NCI-H1105 (cell line): ENCODE results near the gene DHRS3.

Source experiments
- DNase-seq: peaks from one replicate; lab custom pipeline; 2025; lab: John Stamatoyannopoulos, UW

DHRS3 gene

GRCh38 chr1:12552951-12553921, 64.8 kb downstream of the DHRS3 start:
- DNase-seq, result no peak

DNA sequence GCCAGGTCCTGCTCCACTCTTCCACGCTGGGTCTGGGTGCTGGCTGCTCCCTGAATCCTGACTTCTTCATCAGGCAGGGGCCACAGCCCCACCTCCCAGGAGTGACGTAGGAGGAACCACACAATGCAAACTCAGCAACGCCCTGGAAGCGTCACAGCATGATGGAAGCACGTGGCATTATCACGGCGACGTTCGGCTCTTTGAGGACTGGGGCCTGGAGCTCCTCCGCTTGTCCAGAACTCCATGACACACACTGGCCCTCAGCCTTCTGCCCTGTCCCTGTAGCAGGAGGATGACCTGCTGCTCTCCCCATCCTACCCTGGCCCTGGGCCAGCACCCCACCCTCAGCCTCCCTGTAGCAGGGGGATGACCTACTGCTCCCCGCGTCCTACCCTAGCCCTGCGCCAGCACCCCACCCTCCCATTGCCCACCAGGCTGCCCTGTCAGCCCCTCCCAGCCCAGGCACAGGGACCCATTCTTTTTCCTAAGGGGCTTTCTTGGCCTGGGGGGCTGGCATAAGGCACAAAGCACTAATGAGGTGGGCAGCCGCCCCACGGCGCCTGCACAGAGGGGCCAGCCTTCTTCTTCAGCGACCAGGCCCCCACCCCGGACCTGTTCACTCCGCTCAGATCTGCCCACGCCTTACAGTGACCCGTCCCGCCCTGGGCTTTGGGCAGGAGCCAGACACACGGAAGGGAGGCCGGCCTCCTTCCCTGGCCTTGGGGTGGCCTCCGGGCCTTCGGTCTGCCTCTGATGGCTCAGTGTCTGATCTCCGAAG, 65.7 kb downstream of the DHRS3 start:
- no peak for DNase-seq

- no peak for DNase-seq
Measured at GRCh38 chr1:12551584-12551983, 66.4 kb downstream of the DHRS3 start.

DNA sequence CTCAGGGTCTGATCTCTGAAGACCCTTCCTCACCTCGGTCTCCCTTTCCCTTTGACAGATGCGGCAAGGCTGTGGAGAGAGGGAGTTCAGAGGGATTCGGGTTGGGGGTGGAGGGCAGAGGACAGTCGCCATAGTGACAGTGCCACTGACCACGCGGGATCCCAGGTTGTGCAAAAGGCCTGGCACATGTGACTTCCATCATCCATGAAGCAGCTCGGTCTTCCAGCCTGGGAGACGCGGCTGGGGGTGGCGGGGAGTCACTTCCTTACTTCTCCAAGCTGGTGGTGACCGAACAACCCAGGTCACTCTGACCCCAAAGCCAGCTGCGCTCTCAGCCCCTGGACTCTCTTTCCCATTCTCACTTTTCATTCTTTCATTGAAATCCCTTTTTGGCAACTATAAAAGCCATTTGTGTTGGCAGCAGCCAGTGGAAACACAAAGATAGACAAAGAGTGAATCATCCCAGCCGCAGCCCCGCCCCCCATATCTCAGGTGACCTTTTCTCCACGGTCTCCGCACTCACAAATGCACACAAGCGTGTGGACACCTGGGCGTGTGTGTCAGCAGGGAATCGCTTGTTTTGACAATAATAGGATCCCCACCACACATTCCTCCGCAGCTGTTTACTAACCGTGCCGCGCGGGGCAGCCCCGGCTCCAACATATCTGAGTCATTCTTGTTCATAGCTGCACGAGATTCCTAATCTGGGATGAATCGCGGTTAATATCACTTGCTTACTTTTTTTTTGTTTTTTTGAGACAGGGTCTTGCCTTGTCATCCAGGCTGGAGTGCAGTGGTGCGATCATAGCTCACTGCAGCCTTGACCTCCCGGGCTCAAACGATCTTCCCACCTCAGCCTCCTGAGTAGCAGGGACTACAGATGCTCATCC, 68.3 kb downstream of the DHRS3 start:
- no peak for DNase-seq

DNA sequence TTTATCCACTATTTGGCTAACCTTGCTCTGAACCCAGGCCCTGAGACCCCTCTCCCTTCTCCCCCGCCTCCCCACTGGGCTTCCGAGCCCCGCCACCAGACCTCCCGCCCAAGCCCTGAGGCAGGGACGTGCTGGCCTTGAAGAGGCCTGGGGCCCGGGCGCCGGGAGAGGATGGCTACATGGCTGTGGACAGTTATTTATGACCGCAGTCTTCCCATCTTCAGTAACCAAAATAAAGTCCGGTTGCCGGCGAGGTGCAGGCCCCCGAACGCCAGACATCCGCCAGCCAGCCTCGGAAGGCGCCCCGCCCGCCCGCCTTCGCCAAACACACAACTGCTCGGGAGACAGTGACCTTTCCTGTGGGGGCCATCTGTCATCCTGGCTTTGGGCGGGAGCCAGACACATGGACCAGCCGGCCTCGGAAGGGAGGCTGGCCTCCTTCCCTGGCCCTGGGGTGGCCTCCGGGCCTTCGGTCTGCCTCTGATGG, 69.0 kb downstream of the DHRS3 start:
- DNase-seq, result no peak

DNA sequence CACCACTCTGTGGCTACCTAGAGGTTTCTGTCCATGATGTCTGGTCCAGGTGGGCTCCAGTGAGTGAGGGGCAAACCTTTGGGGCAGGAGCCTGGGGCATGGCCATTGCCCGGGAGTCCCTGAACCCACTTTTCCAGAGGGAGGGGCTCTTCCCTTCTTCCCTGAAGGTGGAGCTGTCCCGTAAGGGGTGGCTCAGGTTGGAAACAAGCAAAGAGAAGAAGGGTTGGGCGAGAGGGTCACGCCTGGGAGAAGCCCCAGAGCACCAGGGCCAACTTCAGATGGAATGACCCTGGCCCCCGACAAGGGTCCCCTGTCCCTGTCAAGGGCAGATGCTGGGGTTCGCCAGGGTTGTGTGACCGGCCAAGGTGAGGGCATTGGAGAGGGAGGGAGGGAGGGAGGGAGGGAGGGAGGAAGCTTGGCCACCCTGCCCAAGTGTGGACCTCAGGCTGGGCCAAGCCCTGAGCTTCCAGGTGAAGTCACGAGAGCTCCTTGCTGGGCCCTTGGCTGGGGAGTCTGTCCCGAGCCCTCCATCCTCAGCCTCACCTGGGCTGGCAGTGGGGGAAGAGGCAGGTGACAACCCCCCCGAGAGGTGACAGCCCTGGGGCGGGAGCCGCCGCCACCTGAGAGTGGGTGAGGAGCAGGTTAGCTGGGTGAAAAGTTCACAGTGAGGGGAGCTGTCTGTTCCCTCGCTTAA, 69.6 kb downstream of the DHRS3 start:
- no peak for DNase-seq

- DNase-seq, result no peak
Measured at GRCh38 chr1:12547586-12548225, 70.3 kb downstream of the DHRS3 start.

- no peak for DNase-seq
Measured at GRCh38 chr1:12546771-12547585, 71.0 kb downstream of the DHRS3 start.

DNA sequence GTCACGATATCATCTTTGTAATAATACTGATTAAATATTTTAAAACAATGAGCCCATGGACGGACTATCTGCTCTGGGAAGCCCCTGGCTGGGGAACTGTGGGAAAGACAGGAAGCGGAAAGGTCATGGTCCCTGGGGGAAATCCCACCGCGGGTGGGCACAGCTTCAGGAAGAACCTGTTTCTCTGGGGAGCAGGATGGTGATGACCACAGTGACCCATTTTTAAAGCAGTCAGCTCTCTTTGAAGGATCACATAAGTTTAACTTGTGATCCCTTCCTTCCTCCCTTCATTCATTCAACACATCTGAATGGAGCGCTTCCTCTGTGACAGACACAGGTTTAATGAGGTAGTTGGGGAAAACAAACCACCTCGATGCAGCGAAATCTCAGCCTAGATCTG, 73.0 kb downstream of the DHRS3 start:
- no peak for DNase-seq

- DNase-seq, result no peak
Measured at GRCh38 chr1:12544357-12544756, 73.7 kb downstream of the DHRS3 start.

DNA sequence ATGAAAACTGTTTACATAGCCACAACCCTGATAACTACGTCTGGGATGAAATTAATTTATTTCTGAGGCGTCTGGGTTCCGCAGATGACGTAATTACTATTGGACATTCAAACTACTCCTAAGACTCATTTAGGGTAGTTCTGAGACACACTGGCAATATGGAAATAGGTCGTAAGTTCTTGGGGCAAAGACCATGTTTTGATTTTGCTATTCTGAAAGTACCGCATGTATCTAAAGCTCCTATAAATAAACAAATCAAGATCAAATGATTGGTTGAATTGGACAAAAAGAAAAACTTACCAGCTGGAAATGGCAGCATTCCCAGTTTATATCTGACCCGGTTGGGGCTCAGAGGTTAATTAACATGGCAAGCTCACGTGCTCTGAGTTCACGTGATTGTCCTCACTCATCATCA, 74.3 kb downstream of the DHRS3 start:
- no peak for DNase-seq

DNA sequence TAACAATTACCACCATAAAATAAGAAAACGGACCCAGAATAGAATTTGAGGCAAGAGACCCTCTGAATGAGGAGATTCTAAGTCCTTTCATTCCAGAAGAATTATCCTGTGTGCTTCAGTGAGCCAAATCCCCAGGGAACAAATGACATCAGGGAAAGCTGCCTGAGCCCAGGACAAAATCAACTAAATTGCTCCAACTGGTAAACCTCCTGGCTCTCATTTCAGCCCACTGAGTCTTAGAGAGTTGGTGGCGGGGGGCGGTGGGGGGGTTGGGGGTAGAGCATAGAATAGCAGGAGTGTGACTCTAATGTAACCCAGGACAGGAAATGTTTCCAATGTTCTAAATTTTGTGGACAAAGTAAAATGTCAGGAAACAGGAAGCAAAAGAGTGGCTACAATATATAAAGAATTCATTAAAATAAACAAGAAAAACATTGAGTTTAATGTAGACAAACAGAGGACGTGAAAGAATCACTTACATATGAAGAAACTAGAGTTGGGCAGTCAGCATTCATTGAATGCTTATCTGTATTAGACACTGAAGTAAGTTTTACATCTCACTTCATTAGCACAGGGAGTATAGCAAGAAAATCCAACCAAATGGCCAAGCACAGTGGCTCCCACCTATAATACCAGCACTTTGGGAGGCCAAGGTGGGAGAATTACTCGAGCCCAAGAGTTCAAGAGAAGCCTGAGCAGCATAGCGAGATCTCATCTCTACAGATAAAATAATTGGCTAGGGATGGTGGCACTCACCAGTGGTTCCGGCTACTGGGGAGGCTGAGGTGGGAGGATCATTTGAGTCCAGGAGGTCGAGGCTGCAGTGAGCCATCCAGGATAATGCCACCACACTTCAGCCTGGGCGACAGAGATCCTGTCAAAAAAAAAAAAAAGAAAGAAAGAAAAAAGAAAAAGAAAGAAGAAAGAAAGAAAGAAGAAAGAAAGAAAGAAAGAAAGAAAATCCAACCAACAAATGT, 75.1 kb downstream of the DHRS3 start:
- DNase-seq, result no peak

DNA sequence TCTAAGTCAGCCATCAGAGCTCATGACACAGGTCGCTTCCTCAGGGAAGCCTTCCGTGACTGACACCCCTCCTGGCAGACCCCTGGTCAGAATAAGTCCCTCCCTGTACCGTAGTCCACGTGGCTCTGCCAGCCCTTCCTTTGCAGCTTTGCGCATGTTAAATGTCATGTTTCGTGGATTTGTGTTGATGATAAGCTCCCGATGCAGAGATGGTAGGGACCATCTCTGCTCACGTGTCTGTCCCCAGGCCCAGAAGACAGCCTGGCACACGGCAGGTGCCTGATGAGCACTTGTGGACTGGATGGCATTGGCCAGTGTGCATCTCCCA, 75.9 kb downstream of the DHRS3 start:
- DNase-seq, result no peak

- DNase-seq, result no peak
Measured at GRCh38 chr1:12541274-12542137, 76.5 kb downstream of the DHRS3 start.

- DNase-seq, result no peak
Measured at GRCh38 chr1:12540580-12541273, 77.3 kb downstream of the DHRS3 start.

DNA sequence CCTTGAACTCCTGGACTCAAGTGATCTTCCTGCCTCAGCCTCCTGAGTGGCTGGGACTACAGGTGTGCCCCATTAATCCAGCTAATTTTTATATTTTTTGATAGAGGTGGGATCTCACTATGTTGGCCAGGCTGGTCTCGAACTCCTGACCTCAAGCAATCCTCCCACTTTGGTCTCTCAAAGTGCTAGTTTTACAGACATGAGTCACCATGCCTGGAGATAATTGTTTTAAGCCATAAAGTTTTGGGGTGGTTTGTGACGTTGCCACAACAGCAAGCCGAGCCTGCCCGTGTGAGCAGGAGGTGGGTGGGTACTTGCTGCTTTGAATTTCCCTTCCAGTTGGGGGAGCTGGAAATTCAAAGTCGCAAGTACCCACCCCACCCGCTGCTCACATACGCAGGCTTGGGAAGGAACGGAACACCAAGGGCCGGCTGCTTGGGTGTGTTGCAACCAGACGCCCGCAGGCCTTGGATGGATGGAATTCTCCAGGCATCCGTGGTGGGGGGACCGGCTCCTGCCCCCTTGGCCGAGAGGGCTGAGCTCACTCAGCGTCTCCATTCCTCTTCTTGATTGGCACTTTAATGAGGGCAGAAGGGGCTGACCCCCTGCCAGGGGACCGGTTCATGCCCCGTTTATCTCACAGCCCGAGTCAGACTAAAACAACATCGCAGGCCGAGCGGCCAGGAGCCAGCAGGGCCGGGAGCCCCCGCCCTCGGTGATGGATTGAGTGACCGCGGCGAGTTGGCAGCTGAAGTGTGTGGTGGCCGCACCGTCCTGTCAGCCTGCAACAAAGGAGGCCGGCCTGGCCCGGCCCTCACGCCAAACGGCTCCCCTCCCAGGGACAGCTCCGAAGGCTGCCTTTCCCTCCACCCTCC, 78.1 kb downstream of the DHRS3 start:
- DNase-seq, result no peak
